ENCODE data around the gene GFM2. TPM values are rescaled to one million over a fixed set of nuclear protein-coding genes. Genes with fewer than 3 reads are reported as not detected.

GFM2 gene
- total and polyA plus RNA-seq, 2 of the 13 experiments (the other 11 are each of a cell fraction or from before 2014, with no cell fraction given) = 22.0 to 41.6 TPM

GRCh38 chr5:74766849-74767578, at the start of gene GFM2, which contains the start of gene NSA2 (continued):
- TF ChIP-seq MAX (IDR thresholded peaks at IDR 0.05) (peak; percentile 88), PPARG (CRISPR knock-in tag; conservative IDR thresholded peaks at IDR 0.05) (0 out of 2 replicates have a peak, but pooled peaks have one; percentile 26), ZNF281 (CRISPR knock-in tag; IDR thresholded peaks at IDR 0.05; ENCODE audit: borderline replicate concordance) (no peak; the same call in 1 of the 2 replicates), ZBED4 (CRISPR knock-in tag; IDR thresholded peaks at IDR 0.05; ENCODE audit: borderline replicate concordance) (no peak; the same call in 1 of the 2 replicates), POLR2G (IDR thresholded peaks at IDR 0.05; ENCODE audit: low read depth, low read length) (peak; percentile 90), ZNF549 (CRISPR knock-in tag; IDR thresholded peaks at IDR 0.05) (no peak), ZBTB7A (CRISPR knock-in tag; IDR thresholded peaks at IDR 0.05) (0 out of 2 replicates have a peak, but pooled peaks have one; percentile 48), JUND (CRISPR knock-in tag; IDR thresholded peaks at IDR 0.05) (peak; percentile 32; the same call in 1 of the 2 replicates), KDM4B (CRISPR knock-in tag; IDR thresholded peaks at IDR 0.05) (peak; percentile 84), ZNF607 (CRISPR knock-in tag; IDR thresholded peaks at IDR 0.05; ENCODE audit: borderline replicate concordance) (0 out of 2 replicates have a peak, but pooled peaks have one; percentile 72), TBP (CRISPR knock-in tag; IDR thresholded peaks at IDR 0.05) (no peak), FOXP1 (IDR thresholded peaks at IDR 0.05) (no peak), FOXP1 (CRISPR knock-in tag; IDR thresholded peaks at IDR 0.05) (peak; percentile 33; the same call in 1 of the 2 replicates), ZNF83 (CRISPR knock-in tag; IDR thresholded peaks at IDR 0.05; ENCODE audit: borderline replicate concordance) (0 out of 2 replicates have a peak, but pooled peaks have one; percentile 83), PHF21A (CRISPR knock-in tag; IDR thresholded peaks at IDR 0.05) (peak; percentile 81), ZNF556 (CRISPR knock-in tag; IDR thresholded peaks at IDR 0.05; ENCODE audit: borderline replicate concordance) (peak; percentile 86), ZNF598 (CRISPR knock-in tag; IDR thresholded peaks at IDR 0.05; ENCODE audit: borderline replicate concordance) (peak; percentile 82; the same call in 1 of the 2 replicates), GABPA (IDR thresholded peaks at IDR 0.05; ENCODE audit: low read depth, low read length) (peak; percentile 98), GABPA (CRISPR knock-in tag; IDR thresholded peaks at IDR 0.05; ENCODE audit: low read depth) (peak; percentile 100), LCORL (IDR thresholded peaks at IDR 0.05) (no peak), LCORL (CRISPR knock-in tag; IDR thresholded peaks at IDR 0.05) (0 out of 2 replicates have a peak, but pooled peaks have one; percentile 51), REPIN1 (CRISPR knock-in tag; IDR thresholded peaks at IDR 0.05; ENCODE audit: borderline replicate concordance, low read depth) (peak; percentile 89), ZKSCAN8 (CRISPR knock-in tag; IDR thresholded peaks at IDR 0.05; ENCODE audit: borderline replicate concordance) (peak; percentile 69; the same call in 1 of the 2 replicates), ZC3H13 (CRISPR knock-in tag; IDR thresholded peaks at IDR 0.05) (no peak), TOE1 (CRISPR knock-in tag; IDR thresholded peaks at IDR 0.05) (peak; percentile 79; the same call in 1 of the 2 replicates)
